K562 (cell line): ENCODE measurements around the gene EGF. TPM values are rescaled to one million over a fixed set of nuclear protein-coding genes. Genes with fewer than 3 reads are reported as not detected.

ENCODE experiments used
- ATAC-seq: fragments of 200-7000 bp; cut with Tn5 transposase; 3 replicates; pipeline ENCODE4 v1.9.1; 2020; ENCODE audit warnings: moderate library complexity
- BruUV-seq: library from RNA; stranded (reverse); fragments of 400-500 nt; replicated peaks from 2 replicates; lab custom pipeline; 2021; lab: Mats Ljungman, UMichigan
- CTCF ChIA-PET: fragments of 300-600 bp; formaldehyde crosslinking; extraction: SDS; loops from one replicate; lab custom pipeline; 2021; ENCODE audit warnings: low intra/inter-chr PET ratio; lab: Yijun Ruan, JAX
- POLR2A ChIA-PET: fragments of 300-600, 350-650 bp; sonication (Branson Sonifier 250); formaldehyde crosslinking; extraction: SDS; loops from one replicate; lab custom pipeline; 2021; ENCODE audit warnings: antibody characterized with exemption, inconsistent platforms; lab: Yijun Ruan, JAX
- DNase-seq, 4 experiments: peaks; one replicate each; pipeline versions ENCODE4 v3.0.0 to v3.0.0-alpha.2; 2011 to 2018; ENCODE audit warnings: low spot score in 3 of 4, mixed read lengths in 3 of 4; ENCODE audit errors: extremely low read depth in 1 of 4
- FAIRE-seq: peaks from 2 replicates; lab custom pipeline; 2011; peaks lifted over from hg19 to GRCh38; lab: Jason Lieb, UNC
- H2AFZ ChIP-seq: 2 replicates; pipeline ENCODE4 v1.6.0; 2011; ENCODE audit warnings: low read depth, low read length, control low read depth, inconsistent platforms
- H3K27ac ChIP-seq: fragments of 200-600 bp; 3 replicates; pipeline ENCODE4 v1.8.0; 2011; ENCODE audit warnings: low read depth, mild to moderate bottlenecking, control low read depth, inconsistent platforms, low read length, moderate library complexity, mixed read lengths; ENCODE audit errors: extremely low read depth
- H3K27me3 ChIP-seq, 2 experiments: fragments of 300-600 bp in 1 of 2; 2 replicates in 1 of 2; 3 replicates in 1 of 2; pipeline versions ENCODE4 v1.6.0 to v1.8.0; 2011; ENCODE audit warnings: inconsistent platforms in 2 of 2, low read length in 2 of 2, mild to moderate bottlenecking in 1 of 2, mixed read lengths in 1 of 2, moderate library complexity in 1 of 2; ENCODE audit not compliant: control insufficient read depth in 2 of 2, insufficient read depth in 2 of 2
- H3K36me3 ChIP-seq: fragments of 300-600 bp; 3 replicates; pipeline ENCODE4 v1.8.0; 2011; ENCODE audit warnings: mild to moderate bottlenecking, low read length, inconsistent platforms; ENCODE audit not compliant: control insufficient read depth, insufficient read depth
- H3K4me1 ChIP-seq, 2 experiments: fragments of 200-600 bp in 1 of 2; replicated peaks in 1 of 2; 2 replicates in 1 of 2; 3 replicates in 1 of 2; pipeline versions ENCODE4 v1.5.1 to v1.8.0; 2011; ENCODE audit warnings: inconsistent platforms in 2 of 2, low read length in 2 of 2, mild to moderate bottlenecking in 1 of 2, mixed read lengths in 1 of 2, moderate library complexity in 1 of 2; ENCODE audit not compliant: control insufficient read depth in 2 of 2, insufficient read depth in 2 of 2
- H3K4me2 ChIP-seq: 2 replicates; pipeline ENCODE4 v1.6.1; 2011; ENCODE audit warnings: low read length, control low read depth, inconsistent platforms, mixed read lengths; ENCODE audit not compliant: insufficient read depth
- H3K4me3 ChIP-seq: fragments of 200-600 bp; sonication (generic), shearing (Covaris generic); 2 replicates; pipeline ENCODE4 v1.5.1; 2016; ENCODE audit warnings: control low read depth, inconsistent platforms
- H3K79me2 ChIP-seq: fragments of 200-600 bp; 3 replicates; pipeline ENCODE4 v1.8.0; 2011; ENCODE audit warnings: low read length, inconsistent platforms; ENCODE audit not compliant: control insufficient read depth, insufficient read depth
- H3K9ac ChIP-seq, 2 experiments: 2 replicates each; pipeline versions ENCODE4 v1.6.0 to v1.6.1; 2011; ENCODE audit warnings: low read depth in 2 of 2, low read length in 2 of 2, control low read depth in 1 of 2, inconsistent platforms in 1 of 2, mild to moderate bottlenecking in 1 of 2, mixed read lengths in 1 of 2; ENCODE audit not compliant: insufficient read depth in 1 of 2
- H3K9me1 ChIP-seq: one replicate; pipeline ENCODE4 v1.6.0; 2011; ENCODE audit warnings: inconsistent platforms, mild to moderate bottlenecking, low read length, moderate library complexity; ENCODE audit not compliant: control insufficient read depth, insufficient read depth
- H3K9me3 ChIP-seq: replicated peaks from 2 replicates; pipeline ENCODE4 v1.5.1; 2011; ENCODE audit warnings: low read depth, low read length, inconsistent platforms; ENCODE audit not compliant: control insufficient read depth, insufficient read depth
- H4K20me1 ChIP-seq: replicated peaks from 2 replicates; pipeline ENCODE4 v1.6.1; 2011; ENCODE audit warnings: low read length, inconsistent platforms, mixed read lengths; ENCODE audit not compliant: control insufficient read depth, insufficient read depth
- ELF1 ChIP-seq: fragments of 200-800 bp; sonication (Bioruptor generic); IDR thresholded peaks from 2 replicates; pipeline ENCODE4 v1.6.1; 2016; ENCODE audit warnings: missing genetic modification characterization, missing compliant biosample characterization
- FOXJ2 ChIP-seq: fragments of 200-800 bp; sonication (Bioruptor generic); IDR thresholded peaks from 2 replicates; pipeline ENCODE4 v1.6.1; 2016; ENCODE audit warnings: missing genetic modification characterization, missing compliant biosample characterization
- LCOR ChIP-seq: sonication (generic); formaldehyde crosslinking; IDR thresholded peaks from 2 replicates; pipeline ENCODE4 v1.8.0; 2022; ENCODE audit warnings: mild to moderate bottlenecking, missing genetic modification reagents
- ZNF217 ChIP-seq: sonication (generic); formaldehyde crosslinking; IDR thresholded peaks from 2 replicates; pipeline ENCODE4 v1.8.0; 2022; ENCODE audit warnings: mild to moderate bottlenecking, missing genetic modification reagents
- ZNF778 ChIP-seq: fragments of 450-650 bp; formaldehyde crosslinking; IDR thresholded peaks from 2 replicates; pipeline ENCODE4 v1.4.0; 2020; ENCODE audit warnings: mild to moderate bottlenecking, moderate library complexity
- WGBS: fragments of 100-300 bp; shearing (Covaris generic); methylation state at CpG from one replicate; pipeline ENCODE4 v1.1.6; 2016; ENCODE audit warnings: low coverage, mixed read lengths; ENCODE audit not compliant: insufficient coverage; ENCODE audit errors: missing lambda C conversion rate; 5-methylcytosine and 5-hydroxymethylcytosine counted together
- in situ Hi-C: fragments of 300-500 bp; cut with MboI; formaldehyde crosslinking; loops from 4 replicates; pipeline ENCODE4 v1.15.0; 2018; ENCODE audit warnings: inconsistent platforms, mixed read lengths
- intact Hi-C: fragments of 100-400 bp; cut with micrococcal nuclease; formaldehyde crosslinking; loops from 2 replicates; pipeline ENCODE4 v1.14.2; 2022
- polyA plus RNA-seq, 8 experiments: library from polyadenylated mRNA; depleted of rRNA in 4 of 8; stranded (reverse) in 5 of 8; unstranded in 3 of 8; fragments of >200 nt; fragmentation: Nextera tagmentation in 2 of 8; fragmentation: Illumina TruSeq in 1 of 8; extraction: Ambion mirVana in 2 of 8; extraction: Trizol in 1 of 8; gene quantifications; 2 replicates each; pipeline versions ENCODE4 v1.2.1 to v1.2.3, GENCODE V29; 2011 to 2014; ENCODE audit warnings: inconsistent platforms in 1 of 8, missing spikeins in 1 of 8
- total RNA-seq, 7 experiments: library from RNA; depleted of rRNA in 6 of 7; stranded (reverse); fragments of >200 nt in 6 of 7; fragmentation: Illumina TruSeq in 2 of 7; extraction: Trizol in 2 of 7; gene quantifications; 2 replicates each; pipeline versions ENCODE4 v1.2.1 to v1.2.3, GENCODE V29; 2011 to 2021; ENCODE audit warnings: low replicate concordance in 1 of 7
- TF ChIP-seq, protein P1 (sequence below): fragments of 200-400 bp; formaldehyde crosslinking; IDR thresholded peaks from 2 replicates; pipeline ENCODE4 v1.6.1; 2017; ENCODE audit warnings: mild to moderate bottlenecking, low read depth, low read length, moderate library complexity
- TF ChIP-seq, protein P2 (sequence below): fragments of 250-450 bp; sonication (Bioruptor Pico); IDR thresholded peaks from 2 replicates; pipeline ENCODE4 v1.8.0; 2021; ENCODE audit warnings: moderate library complexity, mild to moderate bottlenecking, inconsistent platforms
- TF ChIP-seq, protein P3 (sequence below): fragments of 450-650 bp; IDR thresholded peaks from 2 replicates; pipeline ENCODE4 v1.6.1; 2016; ENCODE audit warnings: mild to moderate bottlenecking
- TF ChIP-seq, protein P4 (sequence below): fragments of 450-650 bp; formaldehyde crosslinking; IDR thresholded peaks from 2 replicates; pipeline ENCODE4 v1.4.0; 2022; ENCODE audit warnings: missing genetic modification characterization
- TF ChIP-seq, protein P5 (sequence below): fragments of 450-650 bp; IDR thresholded peaks from 2 replicates; pipeline ENCODE4 v1.6.1; 2016

EGF gene
- total and polyA plus RNA-seq, 9 of the 15 experiments (the other 6 are each of a cell fraction or from before 2014, with no cell fraction given), result 0.32 to 3.1 (median 1.3) TPM

DNA sequence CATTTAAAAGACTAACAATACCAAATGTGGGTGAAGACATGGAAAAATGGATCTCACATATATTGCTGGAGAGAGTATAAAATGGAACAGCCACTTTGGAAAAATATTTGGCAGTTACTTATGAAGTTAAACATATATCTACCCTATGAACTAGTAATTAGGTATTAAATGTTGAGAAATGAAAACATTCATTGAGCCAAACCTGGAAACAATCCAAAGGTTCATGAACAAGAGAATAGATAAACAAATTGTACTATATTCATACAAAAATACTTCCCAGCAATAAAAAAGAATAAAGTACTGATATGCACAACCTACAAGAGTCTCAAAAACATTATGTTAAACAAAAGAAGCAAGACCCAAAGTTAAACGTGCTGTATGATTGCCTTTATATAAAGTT lies 4.0 kb upstream of the EGF start:
- in situ Hi-C loops (no loop called here), intact Hi-C loops (no loop called here)
- H3K4me1 ChIP-seq, result peaks cover 0 to 12% of the 10 kb centered on the region in 2 experiments; a peak in 3 of 5 replicates
- no peaks in the 10 kb centered on the region for H3K36me3 ChIP-seq
- ATAC-seq (no peak), DNase-seq (no peak), FAIRE-seq (no peak)
- no peaks in the 10 kb centered on the region for H3K27me3 ChIP-seq
- no peaks in the 10 kb centered on the region for H4K20me1 ChIP-seq
- H3K4me2 ChIP-seq, result no peak overlapping the region
- no peaks in the 10 kb centered on the region for H3K9me1 ChIP-seq
- H3K9ac ChIP-seq, result no peak overlapping the region
- WGBS, result 0% methylated on average over 1 of the region's 1 CpG
- BruUV-seq, result no TSS peak
- ChIA-PET POLR2A (no interaction called here), CTCF (no interaction called here)
- no peak overlapping the region for H2AFZ ChIP-seq
- no peaks in the 10 kb centered on the region for H3K79me2 ChIP-seq
- H3K4me3 ChIP-seq, result no peak overlapping the region
- H3K27ac ChIP-seq, result no peak overlapping the region
- H3K9me3 ChIP-seq, result no peaks in the 10 kb centered on the region
- TF ChIP-seq, protein P1, sequence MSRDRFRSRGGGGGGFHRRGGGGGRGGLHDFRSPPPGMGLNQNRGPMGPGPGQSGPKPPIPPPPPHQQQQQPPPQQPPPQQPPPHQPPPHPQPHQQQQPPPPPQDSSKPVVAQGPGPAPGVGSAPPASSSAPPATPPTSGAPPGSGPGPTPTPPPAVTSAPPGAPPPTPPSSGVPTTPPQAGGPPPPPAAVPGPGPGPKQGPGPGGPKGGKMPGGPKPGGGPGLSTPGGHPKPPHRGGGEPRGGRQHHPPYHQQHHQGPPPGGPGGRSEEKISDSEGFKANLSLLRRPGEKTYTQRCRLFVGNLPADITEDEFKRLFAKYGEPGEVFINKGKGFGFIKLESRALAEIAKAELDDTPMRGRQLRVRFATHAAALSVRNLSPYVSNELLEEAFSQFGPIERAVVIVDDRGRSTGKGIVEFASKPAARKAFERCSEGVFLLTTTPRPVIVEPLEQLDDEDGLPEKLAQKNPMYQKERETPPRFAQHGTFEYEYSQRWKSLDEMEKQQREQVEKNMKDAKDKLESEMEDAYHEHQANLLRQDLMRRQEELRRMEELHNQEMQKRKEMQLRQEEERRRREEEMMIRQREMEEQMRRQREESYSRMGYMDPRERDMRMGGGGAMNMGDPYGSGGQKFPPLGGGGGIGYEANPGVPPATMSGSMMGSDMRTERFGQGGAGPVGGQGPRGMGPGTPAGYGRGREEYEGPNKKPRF, result no peak
- TF ChIP-seq LCOR (CRISPR knock-in tag) (no peak), ZNF778 (CRISPR knock-in tag) (no peak), ZNF217 (CRISPR knock-in tag) (no peak), ELF1 (tag) (no peak), FOXJ2 (no peak)
- TF ChIP-seq, protein P2, sequence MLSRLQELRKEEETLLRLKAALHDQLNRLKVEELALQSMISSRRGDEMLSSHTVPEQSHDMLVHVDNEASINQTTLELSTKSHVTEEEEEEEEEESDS (CRISPR knock-in tag), result no peak
- TF ChIP-seq, protein P3, sequence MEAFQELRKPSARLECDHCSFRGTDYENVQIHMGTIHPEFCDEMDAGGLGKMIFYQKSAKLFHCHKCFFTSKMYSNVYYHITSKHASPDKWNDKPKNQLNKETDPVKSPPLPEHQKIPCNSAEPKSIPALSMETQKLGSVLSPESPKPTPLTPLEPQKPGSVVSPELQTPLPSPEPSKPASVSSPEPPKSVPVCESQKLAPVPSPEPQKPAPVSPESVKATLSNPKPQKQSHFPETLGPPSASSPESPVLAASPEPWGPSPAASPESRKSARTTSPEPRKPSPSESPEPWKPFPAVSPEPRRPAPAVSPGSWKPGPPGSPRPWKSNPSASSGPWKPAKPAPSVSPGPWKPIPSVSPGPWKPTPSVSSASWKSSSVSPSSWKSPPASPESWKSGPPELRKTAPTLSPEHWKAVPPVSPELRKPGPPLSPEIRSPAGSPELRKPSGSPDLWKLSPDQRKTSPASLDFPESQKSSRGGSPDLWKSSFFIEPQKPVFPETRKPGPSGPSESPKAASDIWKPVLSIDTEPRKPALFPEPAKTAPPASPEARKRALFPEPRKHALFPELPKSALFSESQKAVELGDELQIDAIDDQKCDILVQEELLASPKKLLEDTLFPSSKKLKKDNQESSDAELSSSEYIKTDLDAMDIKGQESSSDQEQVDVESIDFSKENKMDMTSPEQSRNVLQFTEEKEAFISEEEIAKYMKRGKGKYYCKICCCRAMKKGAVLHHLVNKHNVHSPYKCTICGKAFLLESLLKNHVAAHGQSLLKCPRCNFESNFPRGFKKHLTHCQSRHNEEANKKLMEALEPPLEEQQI, result no peak
- TF ChIP-seq, protein P4, sequence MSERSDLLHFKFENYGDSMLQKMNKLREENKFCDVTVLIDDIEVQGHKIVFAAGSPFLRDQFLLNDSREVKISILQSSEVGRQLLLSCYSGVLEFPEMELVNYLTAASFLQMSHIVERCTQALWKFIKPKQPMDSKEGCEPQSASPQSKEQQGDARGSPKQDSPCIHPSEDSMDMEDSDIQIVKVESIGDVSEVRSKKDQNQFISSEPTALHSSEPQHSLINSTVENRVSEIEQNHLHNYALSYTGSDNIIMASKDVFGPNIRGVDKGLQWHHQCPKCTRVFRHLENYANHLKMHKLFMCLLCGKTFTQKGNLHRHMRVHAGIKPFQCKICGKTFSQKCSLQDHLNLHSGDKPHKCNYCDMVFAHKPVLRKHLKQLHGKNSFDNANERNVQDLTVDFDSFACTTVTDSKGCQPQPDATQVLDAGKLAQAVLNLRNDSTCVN, result no peak
- TF ChIP-seq, protein P5, sequence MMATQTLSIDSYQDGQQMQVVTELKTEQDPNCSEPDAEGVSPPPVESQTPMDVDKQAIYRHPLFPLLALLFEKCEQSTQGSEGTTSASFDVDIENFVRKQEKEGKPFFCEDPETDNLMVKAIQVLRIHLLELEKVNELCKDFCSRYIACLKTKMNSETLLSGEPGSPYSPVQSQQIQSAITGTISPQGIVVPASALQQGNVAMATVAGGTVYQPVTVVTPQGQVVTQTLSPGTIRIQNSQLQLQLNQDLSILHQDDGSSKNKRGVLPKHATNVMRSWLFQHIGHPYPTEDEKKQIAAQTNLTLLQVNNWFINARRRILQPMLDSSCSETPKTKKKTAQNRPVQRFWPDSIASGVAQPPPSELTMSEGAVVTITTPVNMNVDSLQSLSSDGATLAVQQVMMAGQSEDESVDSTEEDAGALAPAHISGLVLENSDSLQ, result no peak
